ENCODE results near the gene TGFBR3L. TPM values are rescaled to one million over a fixed set of nuclear protein-coding genes. Genes with fewer than 3 reads are reported as not detected.

Gene TGFBR3L
- total RNA-seq, 1 experiment from 2014 or later = 9.8 TPM

DNA sequence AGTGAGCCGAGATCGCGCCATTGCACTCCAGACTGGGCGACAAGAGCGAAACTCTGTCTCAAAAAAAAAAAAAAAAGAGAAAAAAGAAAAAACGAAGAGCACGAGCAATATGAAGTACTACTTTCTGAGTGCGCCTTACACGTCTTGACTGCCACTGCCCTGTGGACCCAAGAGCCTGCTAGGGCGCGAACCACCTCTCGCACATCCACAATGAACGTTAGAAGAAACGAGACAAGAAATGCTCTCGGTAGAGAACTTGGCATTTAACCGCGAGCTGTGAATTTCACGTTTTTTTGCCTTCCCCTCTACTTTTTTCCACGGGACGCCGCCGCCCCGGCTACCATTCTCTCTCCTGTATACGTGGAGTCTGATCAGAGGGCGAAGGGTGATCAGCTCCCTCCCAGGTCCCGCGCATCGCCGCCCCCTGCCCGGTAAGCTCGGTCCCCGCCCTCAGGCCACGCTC is 28.4 kb downstream of the TGFBR3L start:
- TF ChIP-seq, protein P1, sequence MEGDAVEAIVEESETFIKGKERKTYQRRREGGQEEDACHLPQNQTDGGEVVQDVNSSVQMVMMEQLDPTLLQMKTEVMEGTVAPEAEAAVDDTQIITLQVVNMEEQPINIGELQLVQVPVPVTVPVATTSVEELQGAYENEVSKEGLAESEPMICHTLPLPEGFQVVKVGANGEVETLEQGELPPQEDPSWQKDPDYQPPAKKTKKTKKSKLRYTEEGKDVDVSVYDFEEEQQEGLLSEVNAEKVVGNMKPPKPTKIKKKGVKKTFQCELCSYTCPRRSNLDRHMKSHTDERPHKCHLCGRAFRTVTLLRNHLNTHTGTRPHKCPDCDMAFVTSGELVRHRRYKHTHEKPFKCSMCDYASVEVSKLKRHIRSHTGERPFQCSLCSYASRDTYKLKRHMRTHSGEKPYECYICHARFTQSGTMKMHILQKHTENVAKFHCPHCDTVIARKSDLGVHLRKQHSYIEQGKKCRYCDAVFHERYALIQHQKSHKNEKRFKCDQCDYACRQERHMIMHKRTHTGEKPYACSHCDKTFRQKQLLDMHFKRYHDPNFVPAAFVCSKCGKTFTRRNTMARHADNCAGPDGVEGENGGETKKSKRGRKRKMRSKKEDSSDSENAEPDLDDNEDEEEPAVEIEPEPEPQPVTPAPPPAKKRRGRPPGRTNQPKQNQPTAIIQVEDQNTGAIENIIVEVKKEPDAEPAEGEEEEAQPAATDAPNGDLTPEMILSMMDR (IDR thresholded peaks at IDR 0.05; ENCODE audit: insufficient read depth in 1 of 2, low read depth in 1 of 2, low read length in 1 of 2, severe bottlenecking in 1 of 2, unreplicated experiment in 1 of 2) = no peak
- Histone ChIP-seq H3K27me3 (replicated peaks; ENCODE audit: control insufficient read depth, insufficient read depth, low read length) (no peaks in the 10 kb centered on the region), H3K4me3 (ENCODE audit: low read depth, low read length) (peak overlapping the region; percentile 89), H3K36me3 (ENCODE audit: control insufficient read depth, insufficient read depth, low read length) (peaks cover 3% of the 10 kb centered on the region), H3K4me1 (no peaks in the 10 kb centered on the region; the same call in 1 of the 2 replicates), H3K9me3 (no peaks in the 10 kb centered on the region)
- Mint-ChIP-seq H3K36me3 (ENCODE audit: insufficient read depth, unreplicated experiment) (peaks cover 68% of the 10 kb centered on the region), H3K4me3 (ENCODE audit: unreplicated experiment) (peak overlapping the region; percentile 92), H3K27me3 (ENCODE audit: insufficient read depth, unreplicated experiment) (no peaks in the 10 kb centered on the region), H3K27ac (ENCODE audit: unreplicated experiment) (peak overlapping the region; percentile 95), H3K4me1 (ENCODE audit: low read depth, unreplicated experiment) (peaks cover 6% of the 10 kb centered on the region), H3K9me3 (ENCODE audit: unreplicated experiment) (no peaks in the 10 kb centered on the region)
- intact Hi-C loops (cut with micrococcal nuclease; ENCODE audit: unreplicated experiment) = loop anchor here (1.0 to 10.0 kb wide), 2 partner anchors 212 to 310 kb away; no protein-coding TSS in a partner anchor
- no TSS peak for BruUV-seq (replicated peaks)
- CTCF ChIA-PET = interaction anchor here (0.7 to 2.3 kb wide), 11 partner anchors 14 to 374 kb away, joined by 3 to 27 read pairs (median 6); partner anchors contain the start of genes MAP2K7 and SNAPC2
- POLR2A ChIA-PET = interaction anchor here (0.6 to 2.1 kb wide), 14 partner anchors 8 to 314 kb away, joined by 3 to 15 read pairs (median 4); partner anchors contain the start of genes CERS4, LRRC8E, PET100 and SNAPC2
- DNase-seq = peak in 1 of 2 experiments; percentile 69

DNA sequence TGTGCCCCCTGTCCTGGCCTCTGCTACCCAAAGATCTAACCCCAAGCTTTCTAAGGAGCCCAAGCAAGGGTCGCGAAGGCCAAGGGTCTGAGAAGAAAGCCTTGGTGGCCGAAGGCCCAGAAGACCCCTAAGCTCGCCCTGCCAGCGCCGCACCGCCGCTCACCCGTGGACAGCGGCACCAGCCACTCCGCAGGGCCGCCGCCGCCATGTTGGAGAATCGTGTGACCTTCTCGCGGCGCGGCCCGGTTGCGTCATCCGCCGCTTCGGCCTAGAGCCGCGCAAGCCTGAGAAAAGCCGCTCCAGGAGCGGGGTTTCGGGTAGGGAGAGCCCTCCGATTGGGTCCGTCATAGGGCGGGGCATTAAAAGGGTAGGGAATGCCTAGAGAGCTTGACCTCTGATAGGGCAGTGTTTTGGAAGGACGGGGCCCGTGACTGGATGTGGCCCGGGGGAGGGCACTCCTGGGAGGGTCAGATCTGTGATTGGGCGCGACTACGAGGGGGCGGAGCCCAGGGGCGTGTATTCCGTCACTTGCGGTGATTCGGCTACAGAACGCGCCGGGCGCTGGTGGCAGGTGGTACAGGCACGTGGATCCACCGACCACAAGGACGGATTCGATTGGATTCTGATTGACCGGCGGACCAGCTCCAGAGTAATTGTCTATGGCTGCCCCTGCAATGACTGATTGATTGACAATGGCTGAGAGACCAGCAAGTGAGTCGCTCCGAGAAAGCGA is 29.0 kb downstream of the TGFBR3L start, which contains the start of gene TIMM44:
Gene TIMM44, minus strand, starts transcription at position 223 of the 733 bp plus-strand sequence. Its CDS starts 15 bp downstream, at position 208.
- no peaks in the 10 kb centered on the region for H3K9me3 Mint-ChIP-seq (ENCODE audit: unreplicated experiment)
- peaks cover 66% of the 10 kb centered on the region for H3K36me3 Mint-ChIP-seq (ENCODE audit: insufficient read depth, unreplicated experiment)
- Histone ChIP-seq H3K4me3 (ENCODE audit: low read depth, low read length) (peak within 1 kb of the TSS; percentile 89), H3K36me3 (ENCODE audit: control insufficient read depth, insufficient read depth, low read length) (peaks cover 3% of the 10 kb centered on the region), H3K27me3 (replicated peaks; ENCODE audit: control insufficient read depth, insufficient read depth, low read length) (no peaks in the 10 kb centered on the region), H3K9me3 (no peaks in the 10 kb centered on the region), H3K4me1 (no peaks in the 10 kb centered on the region; the same call in 1 of the 2 replicates)
- CTCF ChIA-PET = interaction anchor here (0.5 to 2.3 kb wide), 16 partner anchors 14 to 659 kb away, joined by 3 to 27 read pairs (median 6); partner anchors contain the start of genes ELAVL1, FBN3, MAP2K7 and SNAPC2
- TF ChIP-seq, protein P1 (IDR thresholded peaks at IDR 0.05; ENCODE audit: insufficient read depth in 1 of 2, low read depth in 1 of 2, low read length in 1 of 2, severe bottlenecking in 1 of 2, unreplicated experiment in 1 of 2) = no peak
- DNase-seq = peak; percentile 99
- peaks cover 6% of the 10 kb centered on the region for H3K4me1 Mint-ChIP-seq (ENCODE audit: low read depth, unreplicated experiment)
- H3K4me3 Mint-ChIP-seq (ENCODE audit: unreplicated experiment) = peak within 1 kb of the TSS; percentile 92
- no peaks in the 10 kb centered on the region for H3K27me3 Mint-ChIP-seq (ENCODE audit: insufficient read depth, unreplicated experiment)
- POLR2A ChIA-PET = interaction anchor here (0.5 to 2.1 kb wide), 18 partner anchors 9 to 314 kb away, joined by 3 to 15 read pairs (median 4); partner anchors contain the start of genes CERS4, LRRC8E, PET100 and SNAPC2
- intact Hi-C loops (cut with micrococcal nuclease; ENCODE audit: unreplicated experiment) = loop anchor here (1.0 to 10.0 kb wide), 4 partner anchors 59 to 310 kb away; no protein-coding TSS in a partner anchor
- no TSS peak for BruUV-seq (replicated peaks)
- peak within 1 kb of the TSS; percentile 95 for H3K27ac Mint-ChIP-seq (ENCODE audit: unreplicated experiment)

DNA sequence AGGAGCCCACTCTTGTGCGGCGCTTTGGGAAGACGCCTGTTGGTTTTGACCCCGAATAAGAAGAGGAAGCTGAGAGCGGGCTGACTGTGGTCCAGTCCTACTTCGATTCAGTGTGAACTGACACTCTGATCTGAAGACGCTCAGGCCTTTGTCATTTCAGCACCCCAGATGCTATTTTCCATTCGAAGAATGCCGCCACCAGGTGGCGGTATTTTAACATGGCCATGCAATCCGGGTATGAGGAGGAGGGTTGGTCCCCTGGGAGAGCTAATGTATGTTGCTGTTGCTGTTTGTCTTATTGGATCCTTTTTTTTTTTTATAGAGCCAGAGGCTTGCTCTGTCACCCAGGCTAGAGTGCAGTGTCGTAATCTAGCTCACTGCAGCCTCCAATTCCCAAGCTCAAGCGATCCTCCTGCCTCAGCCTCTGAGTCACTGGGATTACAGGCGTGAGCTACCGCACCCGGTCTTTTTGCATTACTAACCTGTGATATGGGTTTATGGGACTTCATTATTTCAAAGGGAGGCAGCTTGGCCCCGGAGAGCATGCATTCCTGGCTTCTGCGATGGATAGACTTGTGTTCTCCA is 29.6 kb downstream of the TGFBR3L start:
- H3K9me3 ChIP-seq = no peaks in the 10 kb centered on the region
- Mint-ChIP-seq H3K27me3 (ENCODE audit: insufficient read depth, unreplicated experiment) (no peaks in the 10 kb centered on the region), H3K9me3 (ENCODE audit: unreplicated experiment) (no peaks in the 10 kb centered on the region), H3K36me3 (ENCODE audit: insufficient read depth, unreplicated experiment) (peaks cover 60% of the 10 kb centered on the region), H3K4me1 (ENCODE audit: low read depth, unreplicated experiment) (peaks cover 6% of the 10 kb centered on the region), H3K27ac (ENCODE audit: unreplicated experiment) (peak overlapping the region; percentile 95), H3K4me3 (ENCODE audit: unreplicated experiment) (peak overlapping the region; percentile 92)
- TF ChIP-seq, protein P1 (IDR thresholded peaks at IDR 0.05; ENCODE audit: insufficient read depth in 1 of 2, low read depth in 1 of 2, low read length in 1 of 2, severe bottlenecking in 1 of 2, unreplicated experiment in 1 of 2) = peak; percentile 77 to 87
- intact Hi-C loops (cut with micrococcal nuclease; ENCODE audit: unreplicated experiment) = loop anchor here (1.0 to 10.0 kb wide), 3 partner anchors 58 to 211 kb away; no protein-coding TSS in a partner anchor
- DNase-seq = peak; percentile 87 to 88
- peaks cover 3% of the 10 kb centered on the region for H3K36me3 ChIP-seq (ENCODE audit: control insufficient read depth, insufficient read depth, low read length)
- POLR2A ChIA-PET = interaction anchor here (0.5 to 2.1 kb wide), 17 partner anchors 8 to 315 kb away, joined by 3 to 15 read pairs (median 4); partner anchors contain the start of genes CERS4, LRRC8E, PET100 and SNAPC2
- TSS peak; percentile 87 for BruUV-seq (replicated peaks)
- CTCF ChIA-PET = interaction anchor here (0.5 to 2.3 kb wide), 17 partner anchors 13 to 658 kb away, joined by 3 to 27 read pairs (median 5); partner anchors contain the start of genes ELAVL1, FBN3, MAP2K7 and SNAPC2
- no peaks in the 10 kb centered on the region for H3K27me3 ChIP-seq (replicated peaks; ENCODE audit: control insufficient read depth, insufficient read depth, low read length)
- H3K4me3 ChIP-seq (ENCODE audit: low read depth, low read length) = peak overlapping the region; percentile 66
- H3K4me1 ChIP-seq = no peaks in the 10 kb centered on the region; the same call in 1 of the 2 replicates
